Measurements from ENCODE around the gene UNC13A. TPM values are rescaled to one million over a fixed set of nuclear protein-coding genes. Genes with fewer than 3 reads are reported as not detected.

The UNC13A gene
- total RNA-seq, 1 experiment from 2014 or later: 41.1 TPM

DNA sequence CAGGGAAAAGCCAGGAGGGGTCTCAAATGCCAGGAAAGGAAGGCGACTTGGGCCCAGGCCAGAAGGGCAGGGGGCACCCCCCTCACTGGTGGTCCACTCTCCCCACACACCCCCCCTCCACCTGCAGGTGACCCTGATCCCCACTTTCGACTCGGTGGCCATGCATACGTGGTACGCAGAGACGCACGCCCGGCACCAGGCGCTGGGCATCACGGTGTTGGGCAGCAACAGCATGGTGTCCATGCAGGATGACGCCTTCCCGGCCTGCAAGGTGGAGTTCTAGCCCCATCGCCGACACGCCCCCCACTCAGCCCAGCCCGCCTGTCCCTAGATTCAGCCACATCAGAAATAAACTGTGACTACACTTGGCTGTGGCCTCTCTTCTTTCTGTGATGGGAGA is 46.0 kb upstream of the UNC13A start (continued):
- TF ChIP-seq ESRRA (CRISPR knock-in tag; IDR thresholded peaks at IDR 0.05; ENCODE audit: borderline replicate concordance) (no peak), JUN (CRISPR knock-in tag; IDR thresholded peaks at IDR 0.05) (no peak), ZBTB21 (CRISPR knock-in tag; IDR thresholded peaks at IDR 0.05; ENCODE audit: borderline replicate concordance) (no peak), ZNF121 (CRISPR knock-in tag; IDR thresholded peaks at IDR 0.05) (no peak), JAZF1 (CRISPR knock-in tag; IDR thresholded peaks at IDR 0.05) (no peak), EMX1 (CRISPR knock-in tag; IDR thresholded peaks at IDR 0.05) (no peak), FOXP1 (CRISPR knock-in tag; IDR thresholded peaks at IDR 0.05; ENCODE audit: borderline replicate concordance) (no peak), ETV6 (CRISPR knock-in tag; IDR thresholded peaks at IDR 0.05) (no peak), SMAD3 (CRISPR knock-in tag; IDR thresholded peaks at IDR 0.05; ENCODE audit: borderline replicate concordance) (no peak), RORB (CRISPR knock-in tag; IDR thresholded peaks at IDR 0.05) (no peak), NR1H2 (CRISPR knock-in tag; IDR thresholded peaks at IDR 0.05) (no peak), PRRX2 (CRISPR knock-in tag; IDR thresholded peaks at IDR 0.05) (no peak)
- TF ChIP-seq, protein P1, sequence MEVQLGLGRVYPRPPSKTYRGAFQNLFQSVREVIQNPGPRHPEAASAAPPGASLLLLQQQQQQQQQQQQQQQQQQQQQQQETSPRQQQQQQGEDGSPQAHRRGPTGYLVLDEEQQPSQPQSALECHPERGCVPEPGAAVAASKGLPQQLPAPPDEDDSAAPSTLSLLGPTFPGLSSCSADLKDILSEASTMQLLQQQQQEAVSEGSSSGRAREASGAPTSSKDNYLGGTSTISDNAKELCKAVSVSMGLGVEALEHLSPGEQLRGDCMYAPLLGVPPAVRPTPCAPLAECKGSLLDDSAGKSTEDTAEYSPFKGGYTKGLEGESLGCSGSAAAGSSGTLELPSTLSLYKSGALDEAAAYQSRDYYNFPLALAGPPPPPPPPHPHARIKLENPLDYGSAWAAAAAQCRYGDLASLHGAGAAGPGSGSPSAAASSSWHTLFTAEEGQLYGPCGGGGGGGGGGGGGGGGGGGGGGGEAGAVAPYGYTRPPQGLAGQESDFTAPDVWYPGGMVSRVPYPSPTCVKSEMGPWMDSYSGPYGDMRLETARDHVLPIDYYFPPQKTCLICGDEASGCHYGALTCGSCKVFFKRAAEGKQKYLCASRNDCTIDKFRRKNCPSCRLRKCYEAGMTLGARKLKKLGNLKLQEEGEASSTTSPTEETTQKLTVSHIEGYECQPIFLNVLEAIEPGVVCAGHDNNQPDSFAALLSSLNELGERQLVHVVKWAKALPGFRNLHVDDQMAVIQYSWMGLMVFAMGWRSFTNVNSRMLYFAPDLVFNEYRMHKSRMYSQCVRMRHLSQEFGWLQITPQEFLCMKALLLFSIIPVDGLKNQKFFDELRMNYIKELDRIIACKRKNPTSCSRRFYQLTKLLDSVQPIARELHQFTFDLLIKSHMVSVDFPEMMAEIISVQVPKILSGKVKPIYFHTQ (CRISPR knock-in tag; IDR thresholded peaks at IDR 0.05): no peak

DNA sequence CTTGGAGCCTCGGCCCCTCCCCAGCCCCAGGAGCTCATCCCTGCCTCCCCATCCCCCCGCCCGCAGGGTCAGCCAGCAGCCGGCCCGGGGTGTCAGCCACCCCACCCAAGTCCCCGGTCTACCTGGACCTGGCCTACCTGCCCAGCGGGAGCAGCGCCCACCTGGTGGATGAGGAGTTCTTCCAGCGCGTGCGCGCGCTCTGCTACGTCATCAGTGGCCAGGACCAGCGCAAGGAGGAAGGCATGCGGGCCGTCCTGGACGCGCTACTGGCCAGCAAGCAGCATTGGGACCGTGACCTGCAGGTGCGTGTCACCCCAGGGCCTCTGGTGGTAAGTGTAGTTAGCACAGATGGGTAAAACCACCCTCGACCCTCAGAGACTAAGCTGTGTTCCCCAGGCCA is 45.0 kb upstream of the UNC13A start:
- Mint-ChIP-seq H3K4me3 (no peak overlapping the region), H3K27me3 (ENCODE audit: low read depth) (no peaks in the 10 kb centered on the region), H3K36me3 (peaks cover 55% of the 10 kb centered on the region), H3K27ac (no peak overlapping the region), H3K9me3 (no peaks in the 10 kb centered on the region), H3K4me1 (no peaks in the 10 kb centered on the region)
- no peak for DNase-seq (ENCODE audit: low spot score)
- ChIA-PET CTCF (no interaction called here), POLR2A (no interaction called here)
- no peak for ATAC-seq
- TF ChIP-seq TCF7 (CRISPR knock-in tag; IDR thresholded peaks at IDR 0.05; ENCODE audit: low read depth): no peak
- TF ChIP-seq SMAD3 (CRISPR knock-in tag; IDR thresholded peaks at IDR 0.05; ENCODE audit: borderline replicate concordance): no peak
- no peak for TF ChIP-seq ELF4 (CRISPR knock-in tag; IDR thresholded peaks at IDR 0.05; ENCODE audit: low read depth)
- TF ChIP-seq USF2 (CRISPR knock-in tag; IDR thresholded peaks at IDR 0.05): no peak
- TF ChIP-seq, protein P2, sequence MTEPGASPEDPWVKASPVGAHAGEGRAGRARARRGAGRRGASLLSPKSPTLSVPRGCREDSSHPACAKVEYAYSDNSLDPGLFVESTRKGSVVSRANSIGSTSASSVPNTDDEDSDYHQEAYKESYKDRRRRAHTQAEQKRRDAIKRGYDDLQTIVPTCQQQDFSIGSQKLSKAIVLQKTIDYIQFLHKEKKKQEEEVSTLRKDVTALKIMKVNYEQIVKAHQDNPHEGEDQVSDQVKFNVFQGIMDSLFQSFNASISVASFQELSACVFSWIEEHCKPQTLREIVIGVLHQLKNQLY (CRISPR knock-in tag; IDR thresholded peaks at IDR 0.05): no peak
- TF ChIP-seq SMAD4 (CRISPR knock-in tag; IDR thresholded peaks at IDR 0.05): no peak
- TF ChIP-seq ZNF121 (CRISPR knock-in tag; IDR thresholded peaks at IDR 0.05): no peak
- no peak for TF ChIP-seq CREB1 (CRISPR knock-in tag; IDR thresholded peaks at IDR 0.05)
- no peak for TF ChIP-seq PRRX2 (CRISPR knock-in tag; IDR thresholded peaks at IDR 0.05)
- TF ChIP-seq FOXP1 (CRISPR knock-in tag; IDR thresholded peaks at IDR 0.05; ENCODE audit: borderline replicate concordance): no peak
- TF ChIP-seq ZBTB21 (CRISPR knock-in tag; IDR thresholded peaks at IDR 0.05; ENCODE audit: borderline replicate concordance): no peak
- no peak for TF ChIP-seq ZMAT4 (CRISPR knock-in tag; IDR thresholded peaks at IDR 0.05)
- no peak for TF ChIP-seq ZNF219 (CRISPR knock-in tag; IDR thresholded peaks at IDR 0.05; ENCODE audit: borderline replicate concordance)
- TF ChIP-seq ZNF425 (CRISPR knock-in tag; conservative IDR thresholded peaks at IDR 0.05): no peak

Measured in WTC11 (cell line).